ENCODE measurements around the gene MCL1.

The MCL1 gene

DNA sequence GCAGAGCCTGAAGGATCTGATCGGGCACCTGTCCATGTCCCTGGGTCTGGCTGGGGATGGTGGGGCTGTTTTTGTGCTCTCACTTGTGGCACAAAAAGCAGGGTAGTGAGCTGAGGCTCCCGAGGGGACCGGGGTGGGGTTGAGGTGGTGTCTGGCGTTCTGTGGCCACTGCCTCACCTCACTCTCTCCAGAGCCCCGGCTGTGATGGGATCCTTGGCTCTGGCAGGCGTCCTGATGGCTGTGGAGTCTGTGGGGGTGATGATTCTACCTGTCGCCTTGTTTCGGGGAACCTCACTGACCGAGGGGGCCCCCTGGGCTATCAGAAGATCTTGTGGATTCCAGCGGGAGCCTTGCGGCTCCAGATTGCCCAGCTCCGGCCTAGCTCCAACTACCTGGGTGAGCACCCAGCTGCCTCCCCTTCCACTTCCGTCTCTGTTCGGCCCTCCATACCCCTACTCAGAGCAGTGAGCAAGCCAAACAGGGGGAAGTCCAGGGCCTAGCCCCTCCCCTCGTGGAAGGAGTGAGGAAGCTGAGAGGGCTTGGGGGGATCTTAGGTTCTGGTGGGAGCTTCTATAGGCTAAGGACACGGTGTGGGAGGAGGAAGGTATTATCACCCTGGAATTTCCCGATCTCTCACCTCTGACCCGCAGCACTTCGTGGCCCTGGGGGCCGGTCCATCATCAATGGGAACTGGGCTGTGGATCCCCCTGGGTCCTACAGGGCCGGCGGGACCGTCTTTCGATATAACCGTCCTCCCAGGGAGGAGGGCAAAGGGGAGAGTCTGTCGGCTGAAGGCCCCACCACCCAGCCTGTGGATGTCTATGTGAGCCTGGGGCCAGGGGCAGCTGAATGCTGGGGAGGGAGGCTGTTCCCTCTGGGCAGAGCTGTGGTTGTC, 23.2 kb downstream of the MCL1 start:
- no peak for DNase-seq

DNA sequence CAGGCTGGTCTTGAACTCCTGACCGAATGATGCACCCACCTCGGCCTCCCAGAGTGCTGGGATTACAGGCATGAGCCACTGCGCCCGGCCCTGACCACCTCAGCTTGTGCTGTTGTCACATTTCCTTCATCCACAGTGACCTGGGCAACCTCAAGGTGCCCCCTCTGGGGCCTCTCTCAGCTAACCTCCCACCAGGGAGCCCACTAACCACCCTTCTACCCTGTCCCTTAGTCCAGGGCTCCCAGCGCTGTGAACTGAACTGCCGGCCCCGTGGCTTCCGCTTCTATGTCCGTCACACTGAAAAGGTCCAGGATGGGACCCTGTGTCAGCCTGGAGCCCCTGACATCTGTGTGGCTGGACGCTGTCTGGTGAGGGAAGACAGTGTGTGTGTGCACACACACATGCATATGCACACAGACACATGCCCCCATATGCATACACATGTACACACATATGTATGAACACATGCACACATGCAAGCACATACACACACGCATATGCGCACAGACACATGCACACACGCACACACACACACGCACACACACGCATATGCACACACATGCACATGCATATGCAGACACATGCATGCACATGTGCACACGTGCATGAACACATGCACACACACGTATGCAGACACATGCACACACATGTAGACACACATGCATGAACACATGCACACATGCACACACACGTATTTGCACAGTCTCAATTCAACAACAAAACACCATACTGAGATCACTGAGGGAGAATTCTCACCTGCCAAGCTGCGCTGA, 24.0 kb downstream of the MCL1 start:
- no peak for DNase-seq

GRCh38 chr1:150554086-150554452, 25.3 kb downstream of the MCL1 start:
- DNase-seq = no peak

DNA sequence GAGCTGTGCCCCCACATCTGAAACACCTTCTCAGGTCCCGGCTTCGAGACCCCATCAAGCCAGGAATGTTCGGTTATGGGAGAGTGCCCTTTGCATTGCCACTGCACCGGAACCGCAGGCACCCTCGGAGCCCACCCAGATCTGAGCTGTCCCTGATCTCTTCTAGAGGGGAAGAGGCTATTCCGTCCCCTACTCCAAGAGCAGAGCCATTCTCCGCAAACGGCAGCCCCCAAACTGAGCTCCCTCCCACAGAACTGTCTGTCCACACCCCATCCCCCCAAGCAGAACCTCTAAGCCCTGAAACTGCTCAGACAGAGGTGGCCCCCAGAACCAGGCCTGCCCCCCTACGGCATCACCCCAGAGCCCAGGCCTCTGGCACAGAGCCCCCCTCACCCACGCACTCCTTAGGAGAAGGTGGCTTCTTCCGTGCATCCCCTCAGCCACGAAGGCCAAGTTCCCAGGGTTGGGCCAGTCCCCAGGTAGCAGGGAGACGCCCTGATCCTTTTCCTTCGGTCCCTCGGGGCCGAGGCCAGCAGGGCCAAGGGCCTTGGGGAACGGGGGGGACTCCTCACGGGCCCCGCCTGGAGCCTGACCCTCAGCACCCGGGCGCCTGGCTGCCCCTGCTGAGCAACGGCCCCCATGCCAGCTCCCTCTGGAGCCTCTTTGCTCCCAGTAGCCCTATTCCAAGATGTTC, 25.9 kb downstream of the MCL1 start:
- DNase-seq = no peak

- no peak for DNase-seq
These were observed 26.5 kb downstream of the MCL1 start for GRCh38 chr1:150552911-150553289.

- DNase-seq = peak; percentile 55
These were observed 27.1 kb downstream of the MCL1 start for GRCh38 chr1:150552128-150552910.

DNA sequence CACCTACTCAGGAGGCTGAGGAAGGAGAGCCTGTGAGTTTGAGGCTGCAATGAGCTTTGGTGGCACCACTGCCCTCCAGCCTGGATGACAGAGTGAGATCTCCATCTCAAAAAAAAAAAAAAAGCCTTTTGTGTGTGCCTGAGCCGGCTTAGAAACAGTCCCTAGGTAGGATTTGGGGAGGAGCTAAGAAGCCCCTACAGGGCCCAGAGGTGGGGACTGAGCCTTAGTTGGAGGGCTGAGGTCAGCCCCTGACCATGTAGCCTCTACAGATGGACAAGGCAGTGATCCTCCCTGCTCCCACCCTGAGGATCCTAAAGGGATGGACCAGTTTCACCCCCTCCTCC, 27.7 kb downstream of the MCL1 start:
- DNase-seq = no peak

DNA sequence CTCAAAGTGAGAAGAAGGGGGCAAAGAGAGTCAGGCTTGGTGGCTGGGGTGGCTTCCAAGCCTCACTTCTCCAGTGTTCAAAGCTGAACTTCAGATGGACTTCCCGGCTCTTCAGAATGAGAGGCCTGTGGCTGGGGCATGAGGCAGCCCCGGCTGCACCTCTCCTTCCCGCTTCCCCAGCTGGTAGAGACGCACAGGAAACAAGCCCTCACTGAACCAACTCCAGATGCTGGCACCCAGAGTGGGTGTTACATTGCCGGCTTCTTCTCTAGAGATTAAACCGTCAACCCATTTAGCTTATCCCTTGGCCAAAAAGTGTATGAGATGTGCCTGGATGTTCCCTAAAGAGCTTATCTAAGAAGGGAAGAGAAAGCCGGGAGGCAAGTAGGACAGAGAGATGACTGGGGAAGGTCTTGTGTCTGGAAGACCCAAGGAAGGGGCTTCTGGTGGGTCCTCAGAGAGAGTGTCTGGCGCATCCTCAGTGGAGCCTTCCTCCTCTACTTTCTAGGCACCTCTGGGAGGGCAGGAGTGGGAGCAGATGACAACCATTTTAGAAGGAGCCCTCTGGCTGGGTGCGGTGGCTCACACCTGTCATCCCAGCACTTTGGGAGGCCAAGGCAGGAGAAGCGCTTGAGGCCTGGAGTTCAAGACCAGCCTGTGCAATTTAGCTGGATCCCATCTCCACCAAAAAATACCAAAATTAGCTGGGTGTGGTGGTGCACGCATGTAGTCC, 28.2 kb downstream of the MCL1 start:
- DNase-seq = peak; percentile 49

GRCh38 chr1:150550222-150551050, 29.0 kb downstream of the MCL1 start:
- DNase-seq = no peak

DNA sequence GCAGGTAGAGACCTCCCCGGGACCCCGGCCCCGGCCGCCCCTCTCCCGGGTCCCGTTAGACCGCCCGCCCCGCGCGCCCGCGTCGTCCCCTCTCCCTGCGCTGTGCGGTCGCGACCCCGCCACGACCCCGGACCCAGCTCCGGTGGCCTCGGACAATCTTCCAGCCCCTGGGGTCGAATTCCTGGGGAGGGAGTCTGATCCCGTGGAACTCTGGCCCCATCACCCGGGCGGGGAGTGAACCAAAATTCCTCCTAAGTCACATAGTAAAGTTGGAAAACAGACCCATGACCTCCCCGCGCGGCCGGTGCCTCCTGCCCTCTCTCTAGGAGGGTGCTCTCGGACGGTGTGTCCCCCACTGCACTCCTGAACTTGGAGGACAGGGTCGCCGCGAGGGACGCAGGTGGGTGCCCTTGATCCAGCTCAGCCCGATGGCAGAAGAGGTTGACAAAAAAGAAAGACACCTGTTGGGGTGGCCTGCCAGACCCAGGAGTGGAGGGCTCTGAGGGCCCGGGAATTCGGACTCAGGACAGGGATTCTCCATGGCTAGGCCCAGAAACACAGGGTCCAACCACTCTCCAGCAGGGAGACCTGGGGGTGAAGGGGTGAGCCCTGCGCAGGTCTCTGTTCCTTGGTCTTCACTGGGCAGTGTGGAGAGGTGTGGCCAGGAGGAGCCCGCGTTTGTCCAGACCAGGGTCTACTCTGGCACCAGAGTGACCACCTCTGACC, 29.8 kb downstream of the MCL1 start:
- no peak for DNase-seq

DNA sequence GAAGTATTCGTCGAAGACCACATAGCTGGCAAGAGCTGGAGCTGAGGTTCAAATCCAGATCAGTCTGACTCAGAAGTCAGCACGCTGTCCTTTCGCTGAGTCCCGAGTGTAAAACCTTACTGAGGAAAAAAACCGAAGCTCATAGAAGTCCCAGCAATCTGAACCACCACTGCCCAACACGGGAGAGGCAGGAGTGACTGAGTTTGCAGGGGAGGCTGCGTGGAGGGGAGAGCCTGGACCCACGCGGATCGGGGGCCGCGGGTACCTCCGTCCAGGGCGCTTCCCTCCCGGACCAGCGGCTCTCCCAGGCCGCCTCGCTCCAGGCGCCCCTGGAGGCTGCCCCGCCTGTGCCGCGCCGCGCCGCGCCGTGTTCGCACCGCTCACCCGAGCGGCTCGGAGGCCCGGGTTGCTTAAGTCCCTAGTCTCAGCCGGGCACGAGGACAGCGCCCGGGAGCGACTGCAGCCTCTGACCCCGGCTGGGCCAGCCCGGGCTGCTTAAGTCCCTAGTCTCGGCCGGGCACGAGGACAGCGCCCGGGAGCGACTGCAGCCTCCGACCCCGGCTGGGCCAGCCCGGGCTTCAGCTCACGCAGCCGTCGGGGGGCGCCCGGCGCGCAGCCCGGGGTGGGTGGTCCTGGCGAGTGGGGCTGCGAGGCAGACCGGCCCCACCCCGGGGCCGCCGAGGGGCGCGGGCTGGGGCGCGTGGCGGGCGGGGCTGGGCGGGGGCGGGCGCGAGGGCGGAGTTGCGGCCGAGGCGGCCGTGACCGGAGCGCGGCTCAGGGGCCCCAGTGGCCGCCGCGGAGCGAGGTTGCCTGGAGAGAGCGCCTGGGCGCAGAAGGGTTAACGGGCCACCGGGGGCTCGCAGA, 30.5 kb downstream of the MCL1 start, which contains the start of gene ADAMTSL4:
ADAMTSL4 (plus strand) TSS at position 777 of the 864 bp plus-strand sequence. CDS start 2,881 bp downstream, outside the sequence.
- DNase-seq = peak; percentile 69

DNA sequence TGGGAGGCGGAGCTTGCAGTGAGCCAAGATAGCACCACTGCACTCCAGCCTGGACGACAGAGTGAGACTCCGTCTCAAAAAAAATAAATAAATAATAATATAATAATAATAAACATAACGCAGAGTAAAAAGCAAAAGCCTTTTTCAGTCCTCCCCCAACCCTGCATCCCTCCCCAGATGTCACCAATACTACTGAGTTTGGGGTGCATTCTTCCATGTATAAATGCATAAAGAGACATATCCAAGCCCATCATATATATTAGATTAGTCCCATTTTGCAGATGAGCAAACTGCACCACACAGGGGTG, 31.1 kb downstream of the MCL1 start:
- no peak for DNase-seq

DNA sequence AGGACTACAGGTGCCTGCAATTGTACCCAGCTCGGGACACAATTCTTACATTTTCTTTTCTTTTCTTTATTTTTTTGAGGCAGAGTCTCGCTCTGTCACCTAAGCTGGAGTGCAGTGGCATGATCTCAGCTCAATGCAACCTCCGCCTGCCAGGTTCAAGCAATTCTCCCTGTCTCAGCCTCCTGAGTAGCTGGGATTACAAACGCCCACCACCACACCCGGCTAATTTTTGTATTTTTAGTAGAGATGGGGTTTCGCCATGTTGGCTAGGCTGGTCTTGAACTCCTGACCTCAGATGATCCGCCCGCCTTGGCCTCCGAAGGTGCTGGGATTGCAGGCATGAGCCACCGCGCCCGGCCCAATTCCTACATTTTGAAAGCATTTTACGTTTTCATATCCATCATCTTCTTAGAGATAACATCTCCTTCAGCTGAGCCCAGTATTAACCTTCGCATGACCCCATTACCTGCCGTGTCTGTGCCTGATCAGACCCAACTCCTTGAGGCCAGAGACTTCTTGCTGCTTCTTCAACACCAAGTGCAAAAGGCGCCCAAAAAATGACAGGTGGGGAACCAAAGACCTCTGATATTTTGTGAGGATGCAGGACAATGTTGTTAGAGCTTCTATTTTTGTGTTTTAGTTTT, 33.0 kb downstream of the MCL1 start:
- no peak for DNase-seq

DNA sequence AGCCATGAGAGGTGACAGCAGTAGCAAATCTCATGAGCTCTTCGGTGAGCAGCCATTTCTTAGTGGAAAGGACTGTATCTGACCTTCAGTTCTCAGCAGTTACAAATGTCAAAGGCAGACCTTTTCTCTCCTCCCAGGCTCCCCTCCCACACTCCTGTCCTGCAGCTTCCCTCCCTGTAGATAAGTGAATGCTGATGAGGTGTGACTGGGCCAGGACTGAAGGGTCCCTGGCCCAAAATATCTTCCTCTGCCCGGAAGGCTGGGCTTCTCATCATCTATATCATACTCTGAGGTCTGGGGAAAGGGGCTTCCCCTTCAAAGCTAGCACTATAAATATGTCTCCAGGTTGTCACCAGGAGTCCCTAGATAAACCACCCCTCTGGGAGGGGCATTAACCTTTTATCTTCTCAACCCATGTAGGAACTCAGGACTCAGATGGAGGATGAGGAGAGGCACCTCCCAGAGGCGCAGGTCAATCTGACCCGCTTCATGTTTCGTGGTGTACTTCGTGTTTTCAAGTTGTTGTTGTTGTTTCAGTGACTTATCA, 33.9 kb downstream of the MCL1 start:
- DNase-seq = no peak

DNA sequence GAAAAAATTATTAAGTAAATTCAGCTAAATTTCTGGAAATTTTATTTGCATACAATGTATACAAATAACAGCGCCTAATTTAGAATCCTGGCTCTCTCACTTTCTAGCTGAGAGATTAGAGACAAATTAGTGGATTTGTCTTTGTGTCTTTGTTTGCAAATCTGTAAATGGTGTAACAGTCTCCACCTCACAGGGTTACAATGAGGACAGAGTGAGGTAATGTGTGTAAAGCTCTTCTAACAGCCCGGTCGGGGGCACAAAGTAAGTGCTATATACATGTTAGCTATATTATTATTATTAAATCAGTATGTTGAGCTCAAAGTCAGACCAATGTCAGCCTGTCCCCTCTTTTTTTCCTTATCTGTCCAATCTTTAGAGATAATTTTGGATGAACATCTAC, 35.2 kb downstream of the MCL1 start:
- no peak for DNase-seq

- no peak for DNase-seq
These were observed 35.8 kb downstream of the MCL1 start for GRCh38 chr1:150543500-150544143.

DNA sequence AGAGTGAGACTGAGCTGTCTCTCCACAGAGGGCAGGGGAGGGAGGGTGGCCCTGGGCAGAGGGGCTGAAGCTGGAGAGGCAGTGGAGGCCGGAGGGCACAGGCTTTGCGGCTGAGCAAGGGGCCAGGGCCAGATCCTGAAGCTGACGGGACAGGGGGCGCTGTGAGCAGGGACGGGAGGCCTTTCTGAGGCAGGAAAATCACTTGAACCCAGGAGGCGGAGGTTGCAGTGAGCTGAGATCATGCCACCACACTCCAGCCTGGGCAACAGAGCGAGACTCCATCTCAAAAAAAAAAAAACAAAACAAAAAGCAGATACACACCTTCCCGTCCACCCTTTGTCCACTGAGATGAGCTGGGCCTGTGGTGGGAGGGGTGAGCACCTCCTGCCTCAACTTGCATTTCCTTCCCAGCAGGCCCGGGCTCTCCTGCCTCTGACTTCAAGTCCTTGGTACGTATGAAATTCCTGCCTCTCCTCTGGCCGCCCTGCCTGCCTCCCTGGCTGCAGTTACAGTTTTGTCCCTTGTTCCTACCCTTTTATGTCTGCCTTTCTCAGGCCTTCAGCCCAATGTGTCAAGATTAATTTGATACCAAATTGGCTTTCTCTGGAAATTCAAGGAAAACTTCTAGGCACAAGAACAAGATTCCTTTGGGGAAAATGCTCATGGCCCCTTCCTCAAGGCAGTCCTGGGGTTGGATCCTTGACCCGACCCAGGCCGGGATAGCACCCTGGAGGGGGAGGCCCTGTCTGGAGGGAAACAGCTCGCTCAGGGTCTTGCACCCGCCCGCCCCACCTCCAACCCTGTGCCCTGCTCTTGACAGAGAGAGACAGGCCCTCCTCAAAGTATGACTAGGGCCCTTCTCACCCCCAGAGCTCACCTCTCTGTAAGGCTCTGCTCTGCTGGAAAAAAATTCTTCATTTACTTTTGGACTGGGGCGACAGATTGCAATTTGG, 41.4 kb downstream of the MCL1 start:
- DNase-seq = no peak
